Liver (tissue), 9 donors: ENCODE results near the gene ALX4. TPM values are rescaled to one million over a fixed set of nuclear protein-coding genes. Genes with fewer than 3 reads are reported as not detected.

Experiments
- DNase-seq: peaks from one replicate; pipeline ENCODE4 v3.0.0-alpha.2; 2017; ENCODE audit warnings: low spot score
- H3K27ac ChIP-seq, 2 donors: one replicate each; pipeline ENCODE4 v1.7.0; 2013; ENCODE audit warnings: inconsistent platforms in 2 of 2, low read length in 2 of 2, control low read depth in 1 of 2, low read depth in 1 of 2, mild to moderate bottlenecking in 1 of 2
- H3K27me3 ChIP-seq, 4 donors: one replicate each; pipeline versions ENCODE4 v1.6.1 to v1.7.0; 2013; ENCODE audit warnings: low read length in 3 of 4, inconsistent platforms in 1 of 4, mild to moderate bottlenecking in 1 of 4, moderate library complexity in 1 of 4; ENCODE audit not compliant: control insufficient read depth in 4 of 4, insufficient read depth in 4 of 4
- H3K36me3 ChIP-seq, 4 donors: one replicate each; pipeline versions ENCODE4 v1.6.1 to v1.7.0; 2013; ENCODE audit warnings: low read length in 3 of 4, mild to moderate bottlenecking in 3 of 4, low read depth in 1 of 4, moderate library complexity in 1 of 4; ENCODE audit not compliant: control insufficient read depth in 4 of 4, insufficient read depth in 3 of 4
- H3K4me1 ChIP-seq, 4 donors: one replicate each; pipeline versions ENCODE4 v1.6.1 to v1.7.0; 2013; ENCODE audit warnings: low read length in 3 of 4, mild to moderate bottlenecking in 3 of 4, moderate library complexity in 1 of 4; ENCODE audit not compliant: control insufficient read depth in 4 of 4, insufficient read depth in 4 of 4
- H3K4me3 ChIP-seq, 3 donors: one replicate each; pipeline versions ENCODE4 v1.6.1 to v1.7.0; 2013; ENCODE audit warnings: low read length in 3 of 3, control low read depth in 1 of 3, low read depth in 1 of 3, mild to moderate bottlenecking in 1 of 3
- H3K9ac ChIP-seq, 2 donors: one replicate each; pipeline ENCODE4 v1.7.0; 2013; ENCODE audit warnings: low read length in 2 of 2, mild to moderate bottlenecking in 2 of 2, moderate library complexity in 2 of 2, control low read depth in 1 of 2, low read depth in 1 of 2
- H3K9me3 ChIP-seq, 4 donors: one replicate each; pipeline versions ENCODE4 v1.6.1 to v1.7.0; 2013; ENCODE audit warnings: low read length in 3 of 4; ENCODE audit not compliant: control insufficient read depth in 4 of 4
- ATF3 ChIP-seq: IDR thresholded peaks from 2 replicates; pipeline ENCODE4 v1.6.1; 2016; ENCODE audit warnings: antibody characterized with exemption
- EGR1 ChIP-seq, 2 donors: IDR thresholded peaks; 2 replicates each; pipeline ENCODE4 v1.6.1; 2016 to 2018; ENCODE audit warnings: antibody characterized with exemption in 2 of 2, low read depth in 2 of 2
- FOXA1 ChIP-seq: IDR thresholded peaks from 2 replicates; pipeline ENCODE4 v1.6.1; 2016; ENCODE audit warnings: antibody characterized with exemption
- FOXA2 ChIP-seq: IDR thresholded peaks from 2 replicates; pipeline ENCODE4 v1.6.1; 2016; ENCODE audit warnings: antibody characterized with exemption
- GABPA ChIP-seq, 2 donors: IDR thresholded peaks in 1 of 2; conservative IDR thresholded peaks in 1 of 2; 2 replicates each; pipeline ENCODE4 v1.6.1; 2016; ENCODE audit warnings: antibody characterized with exemption in 2 of 2, mild to moderate bottlenecking in 1 of 2, moderate library complexity in 1 of 2
- HNF4A ChIP-seq, 2 donors: conservative IDR thresholded peaks; 2 replicates each; pipeline ENCODE4 v1.6.1; 2016; ENCODE audit warnings: antibody characterized with exemption in 2 of 2, mild to moderate bottlenecking in 2 of 2
- HNF4G ChIP-seq: IDR thresholded peaks from 2 replicates; pipeline ENCODE4 v1.6.1; 2016; ENCODE audit warnings: antibody characterized with exemption
- JUND ChIP-seq, 2 donors: IDR thresholded peaks; 2 replicates each; pipeline ENCODE4 v1.6.1; 2016; ENCODE audit warnings: antibody characterized with exemption in 2 of 2
- NR2F2 ChIP-seq: IDR thresholded peaks from 2 replicates; pipeline ENCODE4 v1.6.1; 2016; ENCODE audit warnings: antibody characterized with exemption
- RAD21 ChIP-seq, 2 donors: IDR thresholded peaks; 2 replicates each; pipeline ENCODE4 v1.6.1; 2016; ENCODE audit warnings: antibody characterized with exemption in 2 of 2, mild to moderate bottlenecking in 2 of 2
- RXRA ChIP-seq, 2 donors: IDR thresholded peaks; 2 replicates each; pipeline ENCODE4 v1.6.1; 2017 to 2018; ENCODE audit warnings: antibody characterized with exemption in 2 of 2, mild to moderate bottlenecking in 1 of 2
- SP1 ChIP-seq: IDR thresholded peaks from 2 replicates; pipeline ENCODE4 v1.6.1; 2018; ENCODE audit warnings: antibody characterized with exemption, mild to moderate bottlenecking
- TAF1 ChIP-seq: conservative IDR thresholded peaks from 2 replicates; pipeline ENCODE4 v1.6.1; 2016; ENCODE audit warnings: antibody characterized with exemption, mild to moderate bottlenecking
- YY1 ChIP-seq: IDR thresholded peaks from 2 replicates; pipeline ENCODE4 v1.6.1; 2016; ENCODE audit warnings: antibody characterized with exemption, mild to moderate bottlenecking
- ZBTB33 ChIP-seq: IDR thresholded peaks from 2 replicates; pipeline ENCODE4 v1.6.1; 2016; ENCODE audit warnings: antibody characterized with exemption
- WGBS: extraction: QIAGEN DNeasy Blood & Tissue Kit; methylation state at CpG from one replicate; pipeline ENCODE4 v1.1.7; 2013; 5-methylcytosine and 5-hydroxymethylcytosine counted together
- polyA plus RNA-seq, 2 donors: library from polyadenylated mRNA; stranded (reverse) in 1 of 2; unstranded in 1 of 2; fragments of 200-250 nt in 1 of 2; fragments of >200 nt in 1 of 2; fragmentation: Nextera tagmentation in 1 of 2; extraction: Ambion mirVana in 1 of 2; gene quantifications; one replicate each; pipeline versions ENCODE4 v1.2.1 to v1.2.3, GENCODE V29; 2013 to 2015
- total RNA-seq, 2 donors: library from RNA; depleted of rRNA; stranded (reverse); fragments of >200 nt; gene quantifications; one replicate each; pipeline ENCODE4 v1.2.3, GENCODE V29; 2014
- TF ChIP-seq, protein P1 (sequence below): fragments of 150-350 bp; IDR thresholded peaks from 2 replicates; pipeline ENCODE4 v1.5.1; 2017; ENCODE audit warnings: improper control_type of control experiment, low read depth, low read length; ENCODE audit not compliant: missing input control
- TF ChIP-seq, protein P2 (sequence below): IDR thresholded peaks from 2 replicates; pipeline ENCODE4 v1.6.1; 2016; ENCODE audit warnings: antibody characterized with exemption
- donor health status: healthy.
- donor health status: healthy.
- donor health status: healthy.
- donor health status: healthy.
- donor health status: healthy.

The ALX4 gene
- total and polyA plus RNA-seq, 4 donors, result not detected

- H3K27ac ChIP-seq, result no peak overlapping the region
- DNase-seq, result no peak
- WGBS, result 75% methylated on average over 14 of the region's 14 CpGs
Observed at GRCh38 chr11:44333271-44334218, 23.6 kb upstream of the ALX4 start.

DNA sequence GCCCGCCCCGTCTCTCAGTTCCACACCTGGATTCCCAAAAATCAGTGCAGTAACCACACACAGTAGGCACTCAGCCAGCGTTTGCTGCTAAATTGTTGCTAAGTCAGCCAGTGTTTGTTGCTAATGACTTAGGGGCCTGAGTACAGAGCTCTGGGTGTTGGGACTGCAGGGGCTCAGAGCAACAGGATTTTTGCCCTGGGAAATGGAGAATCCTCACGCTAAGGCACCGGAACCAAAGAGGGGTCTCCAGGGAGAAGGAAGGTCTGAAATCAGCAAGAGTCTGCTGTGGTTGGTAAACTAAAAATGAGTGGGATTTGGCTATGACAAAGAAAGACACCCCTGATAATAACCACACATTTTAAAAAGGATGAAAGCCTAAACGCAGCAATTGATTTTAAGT lies 22.7 kb upstream of the ALX4 start:
- peaks cover 2 to 29% (median 14%) of the 10 kb centered on the region in 4 donors for H3K27me3 ChIP-seq
- no peak overlapping the region for H3K9ac ChIP-seq
- TF ChIP-seq JUND (IDR thresholded peaks at IDR 0.05), result no peak
- no peak for TF ChIP-seq YY1
- TF ChIP-seq, protein P1, sequence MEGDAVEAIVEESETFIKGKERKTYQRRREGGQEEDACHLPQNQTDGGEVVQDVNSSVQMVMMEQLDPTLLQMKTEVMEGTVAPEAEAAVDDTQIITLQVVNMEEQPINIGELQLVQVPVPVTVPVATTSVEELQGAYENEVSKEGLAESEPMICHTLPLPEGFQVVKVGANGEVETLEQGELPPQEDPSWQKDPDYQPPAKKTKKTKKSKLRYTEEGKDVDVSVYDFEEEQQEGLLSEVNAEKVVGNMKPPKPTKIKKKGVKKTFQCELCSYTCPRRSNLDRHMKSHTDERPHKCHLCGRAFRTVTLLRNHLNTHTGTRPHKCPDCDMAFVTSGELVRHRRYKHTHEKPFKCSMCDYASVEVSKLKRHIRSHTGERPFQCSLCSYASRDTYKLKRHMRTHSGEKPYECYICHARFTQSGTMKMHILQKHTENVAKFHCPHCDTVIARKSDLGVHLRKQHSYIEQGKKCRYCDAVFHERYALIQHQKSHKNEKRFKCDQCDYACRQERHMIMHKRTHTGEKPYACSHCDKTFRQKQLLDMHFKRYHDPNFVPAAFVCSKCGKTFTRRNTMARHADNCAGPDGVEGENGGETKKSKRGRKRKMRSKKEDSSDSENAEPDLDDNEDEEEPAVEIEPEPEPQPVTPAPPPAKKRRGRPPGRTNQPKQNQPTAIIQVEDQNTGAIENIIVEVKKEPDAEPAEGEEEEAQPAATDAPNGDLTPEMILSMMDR, result no peak
- TF ChIP-seq ATF3, result no peak
- no peak for TF ChIP-seq HNF4A (conservative IDR thresholded peaks at IDR 0.05)
- TF ChIP-seq, protein P2, sequence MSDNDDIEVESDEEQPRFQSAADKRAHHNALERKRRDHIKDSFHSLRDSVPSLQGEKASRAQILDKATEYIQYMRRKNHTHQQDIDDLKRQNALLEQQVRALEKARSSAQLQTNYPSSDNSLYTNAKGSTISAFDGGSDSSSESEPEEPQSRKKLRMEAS, result no peak
- TF ChIP-seq HNF4G, result no peak
- no peak for TF ChIP-seq ZBTB33
- TF ChIP-seq FOXA1, result no peak
- no peak for TF ChIP-seq GABPA (IDR thresholded peaks at IDR 0.05 in 1 of 2, conservative IDR thresholded peaks at IDR 0.05 in 1 of 2)
- no peak for TF ChIP-seq EGR1 (IDR thresholded peaks at IDR 0.05; ENCODE audit: low read depth in 2 of 2)
- no peak for TF ChIP-seq SP1
- TF ChIP-seq TAF1, result no peak
- no peak for TF ChIP-seq FOXA2
- no peak for TF ChIP-seq RAD21 (IDR thresholded peaks at IDR 0.05)
- TF ChIP-seq NR2F2, result no peak
- no peaks in the 10 kb centered on the region for H3K9me3 ChIP-seq
- H3K4me3 ChIP-seq, result no peak overlapping the region
- H3K27ac ChIP-seq, result no peak overlapping the region
- H3K4me1 ChIP-seq, result no peaks in the 10 kb centered on the region
- H3K36me3 ChIP-seq, result no peaks in the 10 kb centered on the region
- no peak for DNase-seq
- 63% methylated on average over 6 of the region's 6 CpGs for WGBS

More at GRCh38 chr11:44333271-44334218, 23.6 kb upstream of the ALX4 start:
- Histone ChIP-seq H3K4me1 (no peaks in the 10 kb centered on the region), H3K4me3 (no peak overlapping the region), H3K9ac (no peak overlapping the region), H3K36me3 (no peaks in the 10 kb centered on the region), H3K27me3 (peaks cover 2 to 34% (median 16%) of the 10 kb centered on the region in 4 donors), H3K9me3 (no peaks in the 10 kb centered on the region)
- TF ChIP-seq GABPA (IDR thresholded peaks at IDR 0.05 in 1 of 2, conservative IDR thresholded peaks at IDR 0.05 in 1 of 2) (no peak), FOXA2 (no peak), HNF4A (conservative IDR thresholded peaks at IDR 0.05) (no peak), NR2F2 (no peak), FOXA1 (no peak), RAD21 (IDR thresholded peaks at IDR 0.05) (no peak), SP1 (no peak), JUND (IDR thresholded peaks at IDR 0.05) (no peak), EGR1 (IDR thresholded peaks at IDR 0.05; ENCODE audit: low read depth in 2 of 2) (no peak), HNF4G (no peak), RXRA (IDR thresholded peaks at IDR 0.05) (no peak), TAF1 (no peak)
- TF ChIP-seq, protein P1, result no peak
- TF ChIP-seq, protein P2, result no peak
